ENCODE measurements around the gene EOGT. TPM values are rescaled to one million over a fixed set of nuclear protein-coding genes. Genes with fewer than 3 reads are reported as not detected.

EOGT gene
- polyA plus RNA-seq, 3 donors: 8.4 to 13.1 (median 12.6) TPM

GRCh38 chr3:68972358-68972979 lies 41.0 kb downstream of the EOGT start:
- peak; percentile 64 for DNase-seq

DNA sequence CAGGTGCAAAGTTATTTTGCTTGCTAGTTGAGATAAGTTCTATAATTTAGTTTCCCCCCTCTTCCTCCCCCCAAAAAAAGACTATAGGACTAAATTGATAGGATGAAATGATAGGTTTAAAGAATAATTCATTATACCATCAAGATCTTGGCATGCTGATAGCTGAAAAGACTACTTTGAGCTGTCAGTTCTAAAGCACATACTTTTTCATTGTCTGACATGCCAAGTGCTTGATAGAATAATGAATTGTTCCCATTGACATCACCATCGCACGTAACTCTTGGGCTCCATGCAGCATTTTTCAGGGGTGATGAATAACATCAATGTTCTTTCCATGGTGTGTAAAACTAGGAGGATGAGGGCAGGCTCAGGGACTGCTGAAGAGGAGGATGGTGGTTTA lies 48.8 kb downstream of the EOGT start:
- no peak for DNase-seq

DNA sequence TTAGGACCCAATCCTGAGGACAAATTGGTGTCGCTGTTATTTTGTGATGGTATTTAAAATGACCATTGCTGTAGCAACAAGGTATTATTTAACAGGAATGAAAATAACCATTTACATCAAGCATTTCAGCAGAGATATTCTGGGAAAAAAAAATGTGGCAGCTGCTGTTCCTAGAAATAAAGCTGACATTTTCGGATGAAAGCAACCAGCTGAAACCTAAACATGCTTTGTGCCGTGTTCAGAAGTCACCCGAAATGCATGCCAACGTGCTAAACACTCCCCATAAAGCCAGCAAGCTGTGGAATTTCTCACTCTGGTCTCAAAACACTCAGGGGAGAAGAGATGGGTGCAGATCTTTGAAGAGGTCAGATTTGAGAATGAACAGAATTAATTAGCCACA lies 49.6 kb downstream of the EOGT start:
- DNase-seq: no peak

- DNase-seq: no peak
Observed at GRCh38 chr3:68963376-68963775, 50.1 kb downstream of the EOGT start.

- DNase-seq: no peak
Observed at GRCh38 chr3:68958932-68959331, 54.6 kb downstream of the EOGT start.

DNA sequence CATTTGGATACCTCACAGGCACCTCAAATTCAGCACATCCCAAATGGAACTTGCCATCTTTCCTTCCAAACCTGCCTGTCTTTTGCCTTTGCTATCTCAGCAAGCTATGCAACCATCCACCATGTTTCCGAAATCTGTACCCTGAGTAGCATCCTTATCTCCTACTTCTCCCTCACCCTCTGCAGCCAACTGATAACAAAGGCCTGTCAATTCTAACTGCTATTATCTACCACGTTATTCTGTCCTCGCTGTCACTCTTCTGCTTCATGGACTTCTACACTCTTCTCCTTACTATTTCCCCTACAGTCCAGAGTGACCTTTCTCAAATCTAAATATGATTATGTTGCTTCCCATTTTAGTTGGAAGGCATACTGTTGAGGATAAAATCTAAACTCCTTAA lies 55.6 kb downstream of the EOGT start:
- DNase-seq: no peak

- no peak for DNase-seq
Observed at GRCh38 chr3:68953816-68954444, 59.6 kb downstream of the EOGT start.

DNA sequence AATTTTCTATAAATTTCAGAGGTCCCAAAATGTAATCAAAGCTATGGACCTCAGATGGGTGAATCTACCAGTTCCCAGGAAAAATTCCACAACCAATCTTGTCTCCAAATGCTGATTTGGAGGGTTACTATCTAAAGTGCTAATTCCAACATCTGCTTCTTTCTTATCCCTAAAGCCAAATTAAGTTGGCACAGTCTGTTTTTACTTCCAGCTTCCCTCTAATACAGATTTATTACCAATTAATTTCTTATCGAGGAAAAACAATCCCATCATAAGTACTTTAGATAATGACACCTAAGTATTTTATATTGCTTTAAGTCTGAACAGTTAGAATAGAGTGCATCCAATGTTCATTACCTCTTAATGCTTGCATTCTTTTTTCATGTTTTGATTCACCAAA lies 68.3 kb downstream of the EOGT start:
- DNase-seq: no peak

DNA sequence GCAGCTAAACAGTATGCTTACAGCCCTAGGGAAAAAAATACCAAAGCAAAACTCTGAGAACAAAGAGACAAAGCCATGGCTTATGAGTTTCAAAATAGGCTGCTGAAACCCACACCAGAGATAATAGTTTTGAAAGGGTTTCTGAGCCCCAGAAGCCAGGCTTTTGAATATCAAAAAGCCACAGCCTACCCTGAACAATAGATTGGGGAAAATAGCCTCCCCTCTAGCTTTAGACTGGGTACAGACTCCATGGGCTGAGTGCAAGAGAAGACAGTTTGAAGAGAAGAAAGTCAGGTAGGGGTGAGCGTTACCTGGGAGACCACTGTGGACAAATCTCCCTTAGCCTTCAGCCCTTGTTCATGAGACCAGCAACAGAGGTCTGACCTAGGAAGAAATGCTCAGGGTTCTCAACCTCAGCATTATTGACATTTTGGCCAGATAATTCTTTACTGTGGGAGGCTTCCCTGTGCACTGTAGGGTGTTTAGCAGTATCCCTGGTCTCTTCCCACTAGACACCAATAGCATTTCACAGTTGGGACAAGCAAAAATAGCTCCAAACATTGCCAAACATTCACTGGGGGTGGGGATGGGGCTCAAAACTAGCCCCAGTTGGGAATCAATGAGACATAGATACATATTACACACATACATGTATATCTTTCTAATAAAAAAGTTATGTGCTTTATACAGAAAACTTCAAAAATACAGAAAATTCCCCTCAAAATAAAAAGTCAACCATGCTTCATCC lies 69.6 kb downstream of the EOGT start:
- no peak for DNase-seq

DNA sequence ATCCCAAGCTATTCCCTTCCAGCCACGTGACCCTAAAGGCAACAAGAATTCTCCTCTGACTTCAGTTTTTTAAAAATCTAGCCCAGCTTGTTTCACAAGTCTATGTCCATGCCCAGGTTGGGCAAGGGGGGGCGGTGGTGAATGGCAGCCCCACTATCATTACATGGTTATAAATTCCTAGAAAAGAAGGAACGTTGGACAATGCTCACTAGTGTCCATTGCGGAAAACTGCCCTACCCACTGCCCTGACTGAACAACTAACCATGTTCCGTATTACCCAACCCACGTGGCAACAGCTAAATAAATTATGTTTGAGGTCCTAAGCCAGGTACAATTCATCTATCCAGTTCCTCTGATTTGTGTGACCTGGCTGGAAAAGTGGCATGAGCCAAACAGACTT lies 72.4 kb downstream of the EOGT start:
- DNase-seq: no peak

DNA sequence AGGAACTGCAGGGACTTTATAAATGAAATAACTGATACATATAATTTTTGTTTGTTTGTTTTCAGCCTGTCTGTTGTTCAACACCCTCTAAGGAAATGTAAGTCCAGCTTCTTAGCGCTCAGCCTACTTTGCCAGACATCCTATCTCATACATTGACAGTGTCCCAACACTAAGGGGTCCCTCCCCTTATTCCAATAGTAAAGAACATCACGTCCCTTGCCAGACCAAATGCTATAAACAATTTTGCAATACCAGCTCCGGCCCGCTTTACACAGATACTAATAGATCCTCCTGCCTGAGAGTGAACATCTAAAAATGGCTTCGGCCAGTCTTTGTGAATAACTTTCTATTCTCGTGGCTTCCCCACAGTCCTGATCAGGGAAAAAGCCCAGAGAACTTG lies 76.6 kb downstream of the EOGT start:
- DNase-seq: no peak

DNA sequence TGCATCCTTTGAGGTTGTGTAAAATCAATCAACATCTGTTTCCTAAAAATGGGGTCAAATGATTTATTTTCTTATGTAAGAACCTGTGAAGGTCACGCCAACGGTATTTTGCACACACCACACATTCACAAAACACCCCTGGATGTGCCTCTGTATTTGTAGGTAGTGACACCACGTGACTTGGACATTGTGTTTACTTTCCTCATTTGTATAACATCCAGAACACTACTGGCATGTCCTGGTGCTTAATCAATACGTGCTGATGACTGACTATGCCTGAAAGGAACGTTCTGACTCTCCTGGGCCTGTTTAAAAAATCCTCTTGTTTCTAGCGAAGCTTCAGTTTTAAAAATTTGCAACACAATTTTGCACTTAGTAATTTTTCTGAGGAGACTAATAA lies 77.7 kb downstream of the EOGT start:
- no peak for DNase-seq

DNA sequence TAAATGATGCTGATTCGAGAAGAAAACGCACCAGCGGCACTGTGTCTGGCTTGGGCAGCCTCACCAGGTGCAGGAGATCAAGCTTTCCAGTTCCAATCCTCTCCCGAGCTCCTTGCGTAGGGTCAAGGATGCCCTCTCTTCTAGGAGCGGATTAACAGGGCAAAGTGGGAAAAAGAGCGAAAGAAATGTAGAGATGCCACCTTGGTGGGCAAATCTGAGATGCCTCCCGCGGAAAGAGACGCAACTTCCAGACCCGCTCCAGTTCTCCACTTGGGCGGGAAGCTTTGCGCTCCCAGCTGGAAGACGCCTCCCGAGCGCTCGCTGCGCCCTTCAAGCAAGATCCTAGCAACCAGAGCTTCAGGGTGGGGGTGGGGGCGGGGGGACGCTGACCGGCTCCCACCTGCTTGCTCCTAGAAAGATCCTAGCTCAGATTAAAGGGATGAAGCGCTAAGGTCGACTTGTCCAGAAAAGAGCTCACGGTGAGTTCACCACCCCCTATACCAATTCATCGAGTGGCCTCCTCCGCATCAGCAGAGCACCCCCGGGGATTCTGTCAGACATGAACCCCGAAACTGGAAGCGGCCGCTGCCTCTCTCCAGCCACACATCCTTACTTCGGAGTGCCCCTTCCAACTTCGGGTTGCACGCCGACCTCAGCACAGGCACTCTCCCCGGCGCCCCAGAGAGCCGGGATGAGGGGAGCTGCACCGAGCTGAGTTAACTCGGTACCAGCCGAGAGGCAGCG lies 81.9 kb downstream of the EOGT start:
- no peak for DNase-seq

Other genes starting within 250 kb of the EOGT start
- 1 to 10 TPM in 1 of 3 donors, under 1 TPM in 2; 0.80 to 1.2 (median 0.94) TPM for gene TAFA4, start 81.1 kb downstream of the EOGT start, polyA plus RNA-seq (ENCODE audit: insufficient read length in 3 of 3)
- gene TMF1, start 38.6 kb upstream of the EOGT start, polyA plus RNA-seq (ENCODE audit: insufficient read length in 3 of 3): 10 to 100 TPM; 34.5 to 50.7 (median 43.4) TPM
- gene UBA3, start 66.7 kb upstream of the EOGT start, polyA plus RNA-seq (ENCODE audit: insufficient read length in 3 of 3): 10 to 100 TPM; 61.9 to 79.9 (median 74.4) TPM
- gene ARL6IP5, start 71.3 kb upstream of the EOGT start, polyA plus RNA-seq (ENCODE audit: insufficient read length in 3 of 3): 100 to 1,000 TPM in 1 of 3 donors, 10 to 100 TPM in 2; 95.5 to 110 (median 97.3) TPM
- gene LMOD3, start 108.9 kb upstream of the EOGT start, polyA plus RNA-seq (ENCODE audit: insufficient read length in 3 of 3): under 1 TPM; 0.05 to 0.10 (median 0.07) TPM

Data from renal pelvis (tissue), 4 donors.